ENCODE results near the gene DNAH12.
A peak's percentile ranks its signal among the peaks of the same experiment; 100 is the strongest.
"Not testable (repeated sequence)": the region's sequence is repeated elsewhere in the genome, so short reads cannot be mapped to it uniquely, and the experiment has no call there.

Gene DNAH12

GRCh38 chr3:57350271-57350670 lies 193.9 kb downstream of the DNAH12 start:
- in situ Hi-C loops (cut with MboI; ENCODE audit: low pct_unique_long_range_greater_than_20kb, low sequenced_read_pairs), result no loop called here
- no peak for DNase-seq

GRCh38 chr3:57339071-57339642 lies 205.0 kb downstream of the DNAH12 start:
- in situ Hi-C loops (cut with MboI; ENCODE audit: low pct_unique_long_range_greater_than_20kb, low sequenced_read_pairs); DNase-seq: not testable (repeated sequence)

GRCh38 chr3:57338272-57339070 lies 205.7 kb downstream of the DNAH12 start:
- DNase-seq; in situ Hi-C loops (cut with MboI; ENCODE audit: low pct_unique_long_range_greater_than_20kb, low sequenced_read_pairs): not testable (repeated sequence)

- in situ Hi-C loops (cut with MboI; ENCODE audit: low pct_unique_long_range_greater_than_20kb, low sequenced_read_pairs), result no loop called here
- DNase-seq, result no peak
Observed at GRCh38 chr3:57335283-57335938, 208.7 kb downstream of the DNAH12 start.

GRCh38 chr3:57331078-57331610 lies 213.0 kb downstream of the DNAH12 start:
- DNase-seq, result no peak
- in situ Hi-C loops (cut with MboI; ENCODE audit: low pct_unique_long_range_greater_than_20kb, low sequenced_read_pairs), result no loop called here

GRCh38 chr3:57326498-57326897 lies 217.6 kb downstream of the DNAH12 start:
- DNase-seq; in situ Hi-C loops (cut with MboI; ENCODE audit: low pct_unique_long_range_greater_than_20kb, low sequenced_read_pairs): not testable (repeated sequence)

- no peak for DNase-seq
- in situ Hi-C loops (cut with MboI; ENCODE audit: low pct_unique_long_range_greater_than_20kb, low sequenced_read_pairs), result no loop called here
Observed at GRCh38 chr3:57314204-57314603, 229.9 kb downstream of the DNAH12 start.

- in situ Hi-C loops (cut with MboI; ENCODE audit: low pct_unique_long_range_greater_than_20kb, low sequenced_read_pairs), result no loop called here
- peak; percentile 5 for DNase-seq
Observed at GRCh38 chr3:57309769-57310360, 234.3 kb downstream of the DNAH12 start.

GRCh38 chr3:57303520-57303919 lies 240.6 kb downstream of the DNAH12 start:
- DNase-seq; in situ Hi-C loops (cut with MboI; ENCODE audit: low pct_unique_long_range_greater_than_20kb, low sequenced_read_pairs): not testable (repeated sequence)

GRCh38 chr3:57298041-57298440 lies 246.1 kb downstream of the DNAH12 start:
- in situ Hi-C loops (cut with MboI; ENCODE audit: low pct_unique_long_range_greater_than_20kb, low sequenced_read_pairs), result no loop called here
- no peak for DNase-seq

GRCh38 chr3:57292897-57293526 lies 251.1 kb downstream of the DNAH12 start:
- DNase-seq, result no peak
- in situ Hi-C loops (cut with MboI; ENCODE audit: low pct_unique_long_range_greater_than_20kb, low sequenced_read_pairs), result no loop called here

GRCh38 chr3:57292159-57292896 lies 251.8 kb downstream of the DNAH12 start, which contains the start of gene ASB14:
Gene ASB14 (minus strand): TSS chr3:57292685. CDS start chr3:57292033, 652 bp downstream.
- DNase-seq, result no peak
- in situ Hi-C loops (cut with MboI; ENCODE audit: low pct_unique_long_range_greater_than_20kb, low sequenced_read_pairs), result no loop called here

GRCh38 chr3:57288403-57288802 lies 255.7 kb downstream of the DNAH12 start:
- no peak for DNase-seq
- in situ Hi-C loops (cut with MboI; ENCODE audit: low pct_unique_long_range_greater_than_20kb, low sequenced_read_pairs), result no loop called here

GRCh38 chr3:57287205-57287604 lies 256.9 kb downstream of the DNAH12 start:
- DNase-seq, result no peak
- in situ Hi-C loops (cut with MboI; ENCODE audit: low pct_unique_long_range_greater_than_20kb, low sequenced_read_pairs), result no loop called here

GRCh38 chr3:57283334-57283733 lies 260.8 kb downstream of the DNAH12 start:
- no peak for DNase-seq
- in situ Hi-C loops (cut with MboI; ENCODE audit: low pct_unique_long_range_greater_than_20kb, low sequenced_read_pairs), result no loop called here

GRCh38 chr3:57281715-57282114 lies 262.4 kb downstream of the DNAH12 start:
- DNase-seq, result peak; percentile 9
- in situ Hi-C loops (cut with MboI; ENCODE audit: low pct_unique_long_range_greater_than_20kb, low sequenced_read_pairs), result no loop called here

- in situ Hi-C loops (cut with MboI; ENCODE audit: low pct_unique_long_range_greater_than_20kb, low sequenced_read_pairs), result no loop called here
- DNase-seq, result no peak
Observed at GRCh38 chr3:57279685-57280084, 264.5 kb downstream of the DNAH12 start.

GRCh38 chr3:57278237-57278636 lies 265.9 kb downstream of the DNAH12 start:
- DNase-seq, result no peak
- in situ Hi-C loops (cut with MboI; ENCODE audit: low pct_unique_long_range_greater_than_20kb, low sequenced_read_pairs), result no loop called here
